Measurements from ENCODE around the gene SPOP. TPM values are rescaled to one million over a fixed set of nuclear protein-coding genes. Genes with fewer than 3 reads are reported as not detected.

Gene SPOP
- total RNA-seq, 1 donor from 2014 or later = 189 TPM

- peaks cover 9 to 30% of the 10 kb centered on the region in 2 donors for H3K4me1 ChIP-seq
- peak overlapping the region; percentile 73 to 76 for H3K27ac ChIP-seq
- H3K27me3 ChIP-seq = no peaks in the 10 kb centered on the region
- DNase-seq (ENCODE audit: low spot score in 2 of 2) = no peak
- intact Hi-C loops (cut with DNase I) = loop anchor here (5.0 kb wide), 1 partner anchor 34 kb away; the partner anchor contains the start of gene NXPH3
- TF ChIP-seq CTCF (IDR thresholded peaks at IDR 0.05) = no peak
- H3K4me3 ChIP-seq = no peak overlapping the region
- peaks cover 41% of the 10 kb centered on the region in 2 donors for H3K36me3 ChIP-seq
- H3K9me3 ChIP-seq = no peaks in the 10 kb centered on the region
Measured at GRCh38 chr17:49610883-49611584, 66.9 kb downstream of the SPOP start.

- Histone ChIP-seq H3K4me1 (peaks cover 8 to 20% of the 10 kb centered on the region in 2 donors), H3K36me3 (peaks cover 58 to 65% of the 10 kb centered on the region in 2 donors), H3K9me3 (no peaks in the 10 kb centered on the region), H3K27me3 (no peaks in the 10 kb centered on the region), H3K27ac (peak overlapping the region; percentile 21 to 59), H3K4me3 (no peak overlapping the region)
- no peak for DNase-seq (ENCODE audit: low spot score in 2 of 2)
- intact Hi-C loops (cut with DNase I) = no loop called here
- TF ChIP-seq CTCF (IDR thresholded peaks at IDR 0.05) = no peak
Measured at GRCh38 chr17:49604314-49604869, 73.5 kb downstream of the SPOP start.

GRCh38 chr17:49603720-49604119 lies 74.2 kb downstream of the SPOP start:
- peak in 1 of 3 experiments; percentile 23 for TF ChIP-seq CTCF (IDR thresholded peaks at IDR 0.05)
- Histone ChIP-seq H3K9me3 (no peaks in the 10 kb centered on the region), H3K27ac (peak overlapping the region; percentile 59 to 65), H3K4me1 (peaks cover 8 to 20% of the 10 kb centered on the region in 2 donors), H3K27me3 (no peaks in the 10 kb centered on the region), H3K4me3 (no peak overlapping the region), H3K36me3 (peaks cover 53 to 66% of the 10 kb centered on the region in 2 donors)
- DNase-seq (ENCODE audit: low spot score in 2 of 2) = no peak
- intact Hi-C loops (cut with DNase I) = no loop called here

GRCh38 chr17:49603238-49603637 lies 74.7 kb downstream of the SPOP start:
- intact Hi-C loops (cut with DNase I) = no loop called here
- no peak for TF ChIP-seq CTCF (IDR thresholded peaks at IDR 0.05)
- peaks cover 8 to 20% of the 10 kb centered on the region in 2 donors for H3K4me1 ChIP-seq
- H3K9me3 ChIP-seq = no peaks in the 10 kb centered on the region
- H3K4me3 ChIP-seq = no peak overlapping the region
- no peaks in the 10 kb centered on the region for H3K27me3 ChIP-seq
- H3K36me3 ChIP-seq = peaks cover 49 to 64% of the 10 kb centered on the region in 2 donors
- no peak for DNase-seq (ENCODE audit: low spot score in 2 of 2)
- peak overlapping the region; percentile 59 to 65 for H3K27ac ChIP-seq

- Histone ChIP-seq H3K4me3 (no peak overlapping the region), H3K27me3 (no peaks in the 10 kb centered on the region), H3K9me3 (no peaks in the 10 kb centered on the region), H3K36me3 (peaks cover 45 to 65% of the 10 kb centered on the region in 2 donors), H3K27ac (peak overlapping the region; percentile 59 to 65), H3K4me1 (peaks cover 8 to 20% of the 10 kb centered on the region in 2 donors)
- no peak for TF ChIP-seq CTCF (IDR thresholded peaks at IDR 0.05)
- intact Hi-C loops (cut with DNase I) = no loop called here
- no peak for DNase-seq (ENCODE audit: low spot score in 2 of 2)
Measured at GRCh38 chr17:49602783-49603182, 75.1 kb downstream of the SPOP start.
